OCI-LY7 (cell line): Measurements from ENCODE around the gene SDCBP2.

Source experiments
- EZH2phosphoT487 ChIP-seq: fragments of 200-600 bp; sonication (generic); IDR thresholded peaks from 2 replicates; pipeline ENCODE4 v1.6.1; 2018; ENCODE audit warnings: low read depth, borderline replicate concordance, mild to moderate bottlenecking, mixed run types, antibody characterized with exemption, low read length, moderate library complexity, mixed read lengths
- TF ChIP-seq, protein P1 (sequence below): fragments of 200-600 bp; sonication (generic); conservative IDR thresholded peaks from 2 replicates; pipeline ENCODE4 v1.5.1; 2014; ENCODE audit warnings: mild to moderate bottlenecking, antibody characterized with exemption, low read length, moderate library complexity, mixed read lengths

DNA sequence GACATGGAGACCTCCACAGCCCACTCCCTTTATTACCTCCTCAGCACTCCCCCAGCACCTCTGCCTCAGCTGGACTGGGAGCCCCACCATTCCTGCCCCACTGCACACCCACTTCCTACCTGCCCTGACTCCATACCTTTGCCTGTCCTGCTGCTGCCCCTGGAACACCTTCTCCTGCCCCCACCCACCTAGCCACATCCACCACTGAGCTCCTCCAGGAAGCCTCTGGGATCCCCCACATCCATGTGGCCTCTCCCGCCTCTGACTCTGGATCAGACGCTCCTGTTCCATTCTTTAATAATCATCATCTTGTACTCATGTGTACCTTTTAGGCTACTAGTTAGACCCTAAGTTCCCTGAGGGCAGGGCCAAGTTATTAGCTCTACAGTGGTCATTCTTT lies 2.2 kb upstream of the SDCBP2 start:
- TF ChIP-seq, protein P1, sequence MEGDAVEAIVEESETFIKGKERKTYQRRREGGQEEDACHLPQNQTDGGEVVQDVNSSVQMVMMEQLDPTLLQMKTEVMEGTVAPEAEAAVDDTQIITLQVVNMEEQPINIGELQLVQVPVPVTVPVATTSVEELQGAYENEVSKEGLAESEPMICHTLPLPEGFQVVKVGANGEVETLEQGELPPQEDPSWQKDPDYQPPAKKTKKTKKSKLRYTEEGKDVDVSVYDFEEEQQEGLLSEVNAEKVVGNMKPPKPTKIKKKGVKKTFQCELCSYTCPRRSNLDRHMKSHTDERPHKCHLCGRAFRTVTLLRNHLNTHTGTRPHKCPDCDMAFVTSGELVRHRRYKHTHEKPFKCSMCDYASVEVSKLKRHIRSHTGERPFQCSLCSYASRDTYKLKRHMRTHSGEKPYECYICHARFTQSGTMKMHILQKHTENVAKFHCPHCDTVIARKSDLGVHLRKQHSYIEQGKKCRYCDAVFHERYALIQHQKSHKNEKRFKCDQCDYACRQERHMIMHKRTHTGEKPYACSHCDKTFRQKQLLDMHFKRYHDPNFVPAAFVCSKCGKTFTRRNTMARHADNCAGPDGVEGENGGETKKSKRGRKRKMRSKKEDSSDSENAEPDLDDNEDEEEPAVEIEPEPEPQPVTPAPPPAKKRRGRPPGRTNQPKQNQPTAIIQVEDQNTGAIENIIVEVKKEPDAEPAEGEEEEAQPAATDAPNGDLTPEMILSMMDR: no peak
- TF ChIP-seq EZH2phosphoT487: no peak
